ENCODE measurements around the gene ST7. TPM values are rescaled to one million over a fixed set of nuclear protein-coding genes. Genes with fewer than 3 reads are reported as not detected.

Gene ST7
- total and polyA plus RNA-seq, 5 donors from 2014 or later: 7.3 to 15.5 (median 9.9) TPM

DNA sequence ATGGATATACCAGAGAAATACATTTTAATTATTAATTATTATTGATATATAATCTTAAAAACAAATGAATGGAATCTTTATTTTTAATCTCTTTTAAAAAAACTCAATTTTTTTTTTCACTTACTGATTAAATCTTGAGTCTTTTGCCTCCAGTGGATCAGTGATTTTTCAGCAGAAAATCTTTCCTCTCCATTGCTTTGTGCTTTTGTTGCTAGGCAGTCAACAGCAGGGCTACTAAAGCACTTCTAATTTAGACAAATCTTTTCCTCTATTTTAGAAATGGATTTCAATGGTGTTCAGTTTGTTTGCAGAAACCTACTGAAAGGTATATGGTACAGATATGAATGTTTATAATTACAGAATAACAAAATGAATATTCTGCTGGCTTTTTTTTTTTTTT lies 143.6 kb downstream of the ST7 start:
- no peaks in the 10 kb centered on the region for H3K27me3 ChIP-seq (ENCODE audit: control insufficient read depth, insufficient read depth, low read length)
- ATAC-seq (ENCODE audit: low read depth in 2 of 2) (no peak), DNase-seq (no peak)
- no peaks in the 10 kb centered on the region for H3K27me3 Mint-ChIP-seq
- peaks cover 0 to 4% (median 0%) of the 10 kb centered on the region in 4 donors for H3K4me1 Mint-ChIP-seq
- H3K36me3 ChIP-seq (ENCODE audit: control insufficient read depth, insufficient read depth, low read length): no peaks in the 10 kb centered on the region
- no peaks in the 10 kb centered on the region for H3K4me1 ChIP-seq (ENCODE audit: control insufficient read depth, insufficient read depth, low read length, poor library complexity, severe bottlenecking)
- H3K36me3 Mint-ChIP-seq: peaks cover 4% of the 10 kb centered on the region
- H3K9me3 ChIP-seq (ENCODE audit: control insufficient read depth in 2 of 2, low read length in 2 of 2): no peaks in the 10 kb centered on the region
- no peak overlapping the region for H3K27ac ChIP-seq (ENCODE audit: insufficient read depth, low read length, poor library complexity, severe bottlenecking)
- H3K9me3 Mint-ChIP-seq: no peaks in the 10 kb centered on the region
- no peak overlapping the region for H3K27ac Mint-ChIP-seq
- H3K4me3 Mint-ChIP-seq: no peak overlapping the region
- H3K4me3 ChIP-seq (ENCODE audit: low read depth, low read length): no peak overlapping the region

DNA sequence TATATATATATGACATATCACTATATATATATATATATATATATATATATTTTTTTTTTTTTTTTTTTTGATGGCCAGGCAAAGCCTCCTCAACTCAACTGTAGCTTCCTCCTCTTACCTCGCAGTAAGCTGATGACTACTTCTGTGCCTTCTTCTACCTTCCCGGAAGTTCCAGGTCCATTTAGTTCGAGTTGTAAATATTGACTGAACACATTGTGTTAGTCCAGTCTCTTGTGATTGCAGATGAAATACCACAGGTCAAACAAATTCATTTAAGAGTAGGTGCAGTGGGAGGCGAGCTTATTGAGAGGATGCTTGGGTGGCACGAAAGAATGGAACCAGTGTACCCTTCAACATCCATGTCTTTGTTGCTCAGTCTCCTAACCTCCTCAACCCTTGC lies 144.6 kb downstream of the ST7 start:
- Histone ChIP-seq H3K27ac (ENCODE audit: insufficient read depth, low read length, poor library complexity, severe bottlenecking) (no peak overlapping the region), H3K36me3 (ENCODE audit: control insufficient read depth, insufficient read depth, low read length) (no peaks in the 10 kb centered on the region), H3K4me3 (ENCODE audit: low read depth, low read length) (no peak overlapping the region), H3K4me1 (ENCODE audit: control insufficient read depth, insufficient read depth, low read length, poor library complexity, severe bottlenecking) (no peaks in the 10 kb centered on the region), H3K27me3 (ENCODE audit: control insufficient read depth, insufficient read depth, low read length) (no peaks in the 10 kb centered on the region), H3K9me3 (ENCODE audit: control insufficient read depth in 2 of 2, low read length in 2 of 2) (no peaks in the 10 kb centered on the region)
- H3K9me3 Mint-ChIP-seq: no peaks in the 10 kb centered on the region
- DNase-seq (no peak), ATAC-seq (ENCODE audit: low read depth in 2 of 2) (no peak)
- H3K4me1 Mint-ChIP-seq: peaks cover 0 to 4% (median 0%) of the 10 kb centered on the region in 4 donors
- no peak overlapping the region for H3K27ac Mint-ChIP-seq
- peaks cover 4% of the 10 kb centered on the region for H3K36me3 Mint-ChIP-seq
- H3K4me3 Mint-ChIP-seq: no peak overlapping the region
- no peaks in the 10 kb centered on the region for H3K27me3 Mint-ChIP-seq

- no peaks in the 10 kb centered on the region for H3K27me3 ChIP-seq (ENCODE audit: control insufficient read depth, insufficient read depth, low read length)
- Mint-ChIP-seq H3K27ac (peak overlapping the region in 1 of 3 donors; percentile 21), H3K27me3 (no peaks in the 10 kb centered on the region), H3K36me3 (peaks cover 4% of the 10 kb centered on the region), H3K9me3 (no peaks in the 10 kb centered on the region), H3K4me3 (no peak overlapping the region), H3K4me1 (peaks cover 0 to 4% (median 0%) of the 10 kb centered on the region in 4 donors)
- no peak overlapping the region for H3K27ac ChIP-seq (ENCODE audit: insufficient read depth, low read length, poor library complexity, severe bottlenecking)
- H3K36me3 ChIP-seq (ENCODE audit: control insufficient read depth, insufficient read depth, low read length): no peaks in the 10 kb centered on the region
- no peaks in the 10 kb centered on the region for H3K4me1 ChIP-seq (ENCODE audit: control insufficient read depth, insufficient read depth, low read length, poor library complexity, severe bottlenecking)
- no peak overlapping the region for H3K4me3 ChIP-seq (ENCODE audit: low read depth, low read length)
- ATAC-seq (ENCODE audit: low read depth in 2 of 2): no peak
- H3K9me3 ChIP-seq (ENCODE audit: control insufficient read depth in 2 of 2, low read length in 2 of 2): no peaks in the 10 kb centered on the region
- no peak for DNase-seq
Measured at GRCh38 chr7:117098457-117098856, 145.2 kb downstream of the ST7 start.

DNA sequence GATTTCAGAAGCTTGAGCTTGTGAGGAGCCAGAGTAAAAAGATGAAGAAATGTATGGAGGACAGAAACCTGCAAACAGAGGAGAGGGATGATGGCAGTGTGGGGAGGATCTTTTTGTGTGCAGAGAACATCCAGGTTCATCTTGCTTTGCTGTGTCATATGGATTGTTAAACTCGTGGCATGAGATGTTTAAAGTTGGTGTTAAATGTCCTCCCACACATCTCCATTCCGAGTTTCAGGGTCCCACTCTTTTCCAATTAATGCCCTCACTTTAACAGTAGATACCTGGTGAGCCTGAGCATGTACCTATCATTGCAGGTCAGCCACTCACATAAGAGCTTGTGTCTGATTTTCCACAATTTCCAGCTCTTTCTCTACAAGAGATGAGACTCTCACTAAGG lies 147.7 kb downstream of the ST7 start:
- no peak overlapping the region for H3K4me3 Mint-ChIP-seq
- Histone ChIP-seq H3K27me3 (ENCODE audit: control insufficient read depth, insufficient read depth, low read length) (no peaks in the 10 kb centered on the region), H3K9me3 (ENCODE audit: control insufficient read depth in 2 of 2, low read length in 2 of 2) (no peaks in the 10 kb centered on the region), H3K4me1 (ENCODE audit: control insufficient read depth, insufficient read depth, low read length, poor library complexity, severe bottlenecking) (no peaks in the 10 kb centered on the region), H3K4me3 (ENCODE audit: low read depth, low read length) (no peak overlapping the region), H3K27ac (ENCODE audit: insufficient read depth, low read length, poor library complexity, severe bottlenecking) (no peak overlapping the region), H3K36me3 (ENCODE audit: control insufficient read depth, insufficient read depth, low read length) (no peaks in the 10 kb centered on the region)
- DNase-seq (no peak), ATAC-seq (ENCODE audit: low read depth in 2 of 2) (no peak)
- H3K27me3 Mint-ChIP-seq: no peaks in the 10 kb centered on the region
- peaks cover 4% of the 10 kb centered on the region for H3K36me3 Mint-ChIP-seq
- no peak overlapping the region for H3K27ac Mint-ChIP-seq
- no peaks in the 10 kb centered on the region for H3K9me3 Mint-ChIP-seq
- H3K4me1 Mint-ChIP-seq: no peaks in the 10 kb centered on the region

GRCh38 chr7:117110480-117111315 lies 157.4 kb downstream of the ST7 start:
- Histone ChIP-seq H3K36me3 (ENCODE audit: control insufficient read depth, insufficient read depth, low read length) (no peaks in the 10 kb centered on the region), H3K27me3 (ENCODE audit: control insufficient read depth, insufficient read depth, low read length) (no peaks in the 10 kb centered on the region), H3K27ac (ENCODE audit: insufficient read depth, low read length, poor library complexity, severe bottlenecking) (peak overlapping the region; percentile 70), H3K9me3 (ENCODE audit: control insufficient read depth in 2 of 2, low read length in 2 of 2) (peaks cover 0 to 2% of the 10 kb centered on the region in 2 experiments), H3K4me1 (ENCODE audit: control insufficient read depth, insufficient read depth, low read length, poor library complexity, severe bottlenecking) (peaks cover 13% of the 10 kb centered on the region), H3K4me3 (ENCODE audit: low read depth, low read length) (peak overlapping the region; percentile 49)
- peaks cover 3% of the 10 kb centered on the region for H3K36me3 Mint-ChIP-seq
- H3K4me1 Mint-ChIP-seq: peaks cover 9 to 28% (median 23%) of the 10 kb centered on the region in 4 donors
- peak overlapping the region in 3 of 4 donors; percentile 64 to 87 (median 74) for H3K4me3 Mint-ChIP-seq
- no peaks in the 10 kb centered on the region for H3K27me3 Mint-ChIP-seq
- ATAC-seq (ENCODE audit: low read depth in 2 of 2): peak; percentile 91 to 96
- H3K27ac Mint-ChIP-seq: peak overlapping the region; percentile 27 to 92 (median 84)
- peaks cover 0 to 6% (median 2%) of the 10 kb centered on the region in 7 donors for H3K9me3 Mint-ChIP-seq
- DNase-seq: peak; percentile 2 to 77 (median 46)

- no peak overlapping the region for H3K27ac Mint-ChIP-seq
- no peak for ATAC-seq (ENCODE audit: low read depth in 2 of 2)
- H3K27ac ChIP-seq (ENCODE audit: insufficient read depth, low read length, poor library complexity, severe bottlenecking): no peak overlapping the region
Measured at GRCh38 chr7:117111535-117111934, 158.2 kb downstream of the ST7 start.

GRCh38 chr7:117112640-117113039 lies 159.3 kb downstream of the ST7 start:
- Mint-ChIP-seq H3K27ac (peak overlapping the region in 1 of 3 donors; percentile 2), H3K36me3 (peaks cover 3% of the 10 kb centered on the region), H3K27me3 (no peaks in the 10 kb centered on the region), H3K9me3 (peaks cover 0 to 6% (median 2%) of the 10 kb centered on the region in 7 donors), H3K4me3 (peak overlapping the region in 1 of 4 donors; percentile 44), H3K4me1 (peaks cover 9 to 28% (median 23%) of the 10 kb centered on the region in 4 donors)
- H3K27ac ChIP-seq (ENCODE audit: insufficient read depth, low read length, poor library complexity, severe bottlenecking): no peak overlapping the region
- H3K36me3 ChIP-seq (ENCODE audit: control insufficient read depth, insufficient read depth, low read length): no peaks in the 10 kb centered on the region
- DNase-seq (no peak), ATAC-seq (ENCODE audit: low read depth in 2 of 2) (no peak)
- peaks cover 0 to 2% of the 10 kb centered on the region in 2 experiments for H3K9me3 ChIP-seq (ENCODE audit: control insufficient read depth in 2 of 2, low read length in 2 of 2)
- H3K27me3 ChIP-seq (ENCODE audit: control insufficient read depth, insufficient read depth, low read length): no peaks in the 10 kb centered on the region
- no peak overlapping the region for H3K4me3 ChIP-seq (ENCODE audit: low read depth, low read length)
- peaks cover 13% of the 10 kb centered on the region for H3K4me1 ChIP-seq (ENCODE audit: control insufficient read depth, insufficient read depth, low read length, poor library complexity, severe bottlenecking)

More at GRCh38 chr7:117111535-117111934, 158.2 kb downstream of the ST7 start:
- Mint-ChIP-seq H3K4me1 (peaks cover 9 to 28% (median 23%) of the 10 kb centered on the region in 4 donors), H3K36me3 (peaks cover 3% of the 10 kb centered on the region), H3K9me3 (peaks cover 0 to 6% (median 2%) of the 10 kb centered on the region in 7 donors), H3K4me3 (no peak overlapping the region), H3K27me3 (no peaks in the 10 kb centered on the region)
- no peak overlapping the region for H3K4me3 ChIP-seq (ENCODE audit: low read depth, low read length)
- H3K4me1 ChIP-seq (ENCODE audit: control insufficient read depth, insufficient read depth, low read length, poor library complexity, severe bottlenecking): peaks cover 13% of the 10 kb centered on the region
- DNase-seq: no peak
- no peaks in the 10 kb centered on the region for H3K27me3 ChIP-seq (ENCODE audit: control insufficient read depth, insufficient read depth, low read length)
- peaks cover 0 to 2% of the 10 kb centered on the region in 2 experiments for H3K9me3 ChIP-seq (ENCODE audit: control insufficient read depth in 2 of 2, low read length in 2 of 2)
- no peaks in the 10 kb centered on the region for H3K36me3 ChIP-seq (ENCODE audit: control insufficient read depth, insufficient read depth, low read length)

All from CD4-positive, CD25-positive, alpha-beta regulatory T cell (primary cell).